CD14-positive monocyte (primary cell): Measurements from ENCODE around the gene PIK3C2B. TPM values are rescaled to one million over a fixed set of nuclear protein-coding genes. Genes with fewer than 3 reads are reported as not detected.

Source experiments
- DNase-seq, 3 donors: peaks; one replicate each; pipeline ENCODE4 v3.0.0-alpha.2; 2011 to 2022
- H2AFZ ChIP-seq: 2 replicates; pipeline ENCODE4 v1.6.0; 2012; ENCODE audit warnings: mild to moderate bottlenecking, low read depth, low read length, inconsistent platforms; ENCODE audit not compliant: insufficient read depth, poor library complexity, severe bottlenecking
- H3K27ac ChIP-seq, 2 donors: 1 replicate in 1 of 2; 2 replicates in 1 of 2; pipeline ENCODE4 v1.5.1; 2012 to 2013; ENCODE audit warnings: low read length in 2 of 2, control low read depth in 1 of 2, inconsistent platforms in 1 of 2, low read depth in 1 of 2, mild to moderate bottlenecking in 1 of 2
- H3K27me3 ChIP-seq, 2 donors: one replicate each; pipeline versions ENCODE4 v1.6.0 to v1.6.1; 2011 to 2013; ENCODE audit warnings: low read length in 2 of 2; ENCODE audit not compliant: control insufficient read depth in 2 of 2, insufficient read depth in 2 of 2
- H3K36me3 ChIP-seq, 2 donors: replicated peaks in 1 of 2; 1 replicate in 1 of 2; 2 replicates in 1 of 2; pipeline versions ENCODE4 v1.5.1 to v1.6.1; 2012 to 2013; ENCODE audit warnings: low read length in 2 of 2, control low read depth in 1 of 2, inconsistent platforms in 1 of 2, mild to moderate bottlenecking in 1 of 2; ENCODE audit not compliant: insufficient read depth in 2 of 2, control insufficient read depth in 1 of 2
- H3K4me1 ChIP-seq, 2 donors: 1 replicate in 1 of 2; 2 replicates in 1 of 2; pipeline versions ENCODE4 v1.5.1 to v1.6.1; 2012 to 2013; ENCODE audit warnings: low read length in 2 of 2, control low read depth in 1 of 2, inconsistent platforms in 1 of 2, mild to moderate bottlenecking in 1 of 2, moderate library complexity in 1 of 2; ENCODE audit not compliant: insufficient read depth in 2 of 2, control insufficient read depth in 1 of 2
- H3K4me2 ChIP-seq: replicated peaks from 2 replicates; pipeline ENCODE3; 2012; ENCODE audit warnings: low read length, moderate library complexity, mild to moderate bottlenecking; ENCODE audit not compliant: poor library complexity, severe bottlenecking; ENCODE audit errors: extremely low read depth
- H3K4me3 ChIP-seq, 3 experiments: fragments of 200-600 bp in 1 of 3; sonication (generic) in 1 of 3; replicated peaks in 1 of 3; 1 replicate in 2 of 3; 2 replicates in 1 of 3; pipeline ENCODE4 v1.5.1; 2011 to 2013; ENCODE audit warnings: low read length in 3 of 3, mild to moderate bottlenecking in 3 of 3, control low read depth in 2 of 3, low read depth in 2 of 3, inconsistent platforms in 1 of 3, moderate library complexity in 1 of 3
- H3K79me2 ChIP-seq: 2 replicates; pipeline ENCODE4 v1.6.0; 2012; ENCODE audit warnings: mild to moderate bottlenecking, control low read depth, inconsistent platforms, low read length, moderate library complexity; ENCODE audit not compliant: insufficient read depth
- H3K9ac ChIP-seq: 2 replicates; pipeline ENCODE4 v1.6.0; 2017; ENCODE audit warnings: low read length, mild to moderate bottlenecking; ENCODE audit not compliant: insufficient read depth, poor library complexity, severe bottlenecking
- H3K9me3 ChIP-seq, 2 donors: replicated peaks in 1 of 2; 1 replicate in 1 of 2; 2 replicates in 1 of 2; pipeline versions ENCODE4 v1.5.1 to v1.6.1; 2012 to 2013; ENCODE audit warnings: low read length in 2 of 2, control low read depth in 1 of 2; ENCODE audit not compliant: control insufficient read depth in 1 of 2, insufficient read depth in 1 of 2
- H4K20me1 ChIP-seq: 2 replicates; pipeline ENCODE4 v1.6.0; 2012; ENCODE audit warnings: mild to moderate bottlenecking, low read length, control low read depth, moderate library complexity; ENCODE audit not compliant: insufficient read depth
- H3K27ac Mint-ChIP-seq, 7 donors: one replicate each; pipeline ENCODE4 v1.8.0; 2020; ENCODE audit warnings: mild to moderate bottlenecking in 7 of 7, mixed read lengths in 7 of 7, moderate library complexity in 6 of 7, inconsistent platforms in 2 of 7
- H3K27me3 Mint-ChIP-seq, 3 donors: one replicate each; pipeline ENCODE4 v1.8.0; 2021 to 2022; ENCODE audit warnings: low read depth in 3 of 3, mild to moderate bottlenecking in 3 of 3, mixed read lengths in 3 of 3, moderate library complexity in 3 of 3, inconsistent platforms in 1 of 3
- H3K36me3 Mint-ChIP-seq, 2 donors: one replicate each; pipeline ENCODE4 v1.8.0; 2020; ENCODE audit warnings: mixed read lengths in 2 of 2, inconsistent platforms in 1 of 2, mild to moderate bottlenecking in 1 of 2
- H3K4me1 Mint-ChIP-seq: one replicate; pipeline ENCODE4 v1.8.0; 2020; ENCODE audit warnings: mild to moderate bottlenecking, mixed read lengths
- H3K4me3 Mint-ChIP-seq, 2 donors: one replicate each; pipeline ENCODE4 v1.8.0; 2020; ENCODE audit warnings: mild to moderate bottlenecking in 2 of 2, mixed read lengths in 2 of 2, moderate library complexity in 1 of 2
- H3K9me3 Mint-ChIP-seq, 7 donors: one replicate each; pipeline ENCODE4 v1.8.0; 2020 to 2022; ENCODE audit warnings: mixed read lengths in 7 of 7, mild to moderate bottlenecking in 6 of 7, moderate library complexity in 6 of 7, inconsistent platforms in 2 of 7
- CTCF ChIP-seq: fragments of 200-600 bp; IDR thresholded peaks from one replicate; pipeline ENCODE4 v1.8.0; 2022; ENCODE audit warnings: antibody characterized with exemption, mild to moderate bottlenecking
- WGBS: methylation state at CpG from one replicate; pipeline ENCODE4 v1.1.5; 2013; ENCODE audit warnings: missing lambda C conversion rate; ENCODE audit not compliant: insufficient coverage; 5-methylcytosine and 5-hydroxymethylcytosine counted together
- intact Hi-C, 2 donors: fragments of 100-400 bp; cut with micrococcal nuclease; formaldehyde crosslinking; loops; one replicate each; pipeline versions ENCODE4 v1.15.0 to v1.15.1; 2023
- polyA plus RNA-seq, 3 donors: library from polyadenylated mRNA; depleted of rRNA in 1 of 3; unstranded in 2 of 3; stranded (reverse) in 1 of 3; fragments of 300-500 nt in 2 of 3; fragments of >200 nt in 1 of 3; fragmentation: Illumina TruSeq in 2 of 3; gene quantifications; 1 replicate in 2 of 3; 2 replicates in 1 of 3; pipeline ENCODE4 v1.2.3, GENCODE V29; 2012 to 2021

The PIK3C2B gene
- polyA plus RNA-seq, 3 donors: 0.04 to 1.4 TPM; not detected in 1

GRCh38 chr1:204503122-204503912 lies 8.7 kb upstream of the PIK3C2B start:
- H3K9me3 Mint-ChIP-seq: peaks cover 0 to 2% (median 0%) of the 10 kb centered on the region in 7 donors
- H3K9ac ChIP-seq: no peak overlapping the region
- H3K36me3 ChIP-seq: no peaks in the 10 kb centered on the region
- H3K27me3 Mint-ChIP-seq: peaks cover 0 to 2% (median under 1%) of the 10 kb centered on the region in 3 donors
- TF ChIP-seq CTCF: peak; percentile 81
- DNase-seq: peak; percentile 50 to 76 (median 63)
- no peak overlapping the region for H3K27ac ChIP-seq
- H4K20me1 ChIP-seq: no peaks in the 10 kb centered on the region
- no peaks in the 10 kb centered on the region for H3K79me2 ChIP-seq
- peaks cover 27 to 40% of the 10 kb centered on the region in 2 donors for H3K4me1 ChIP-seq
- no peaks in the 10 kb centered on the region for H3K36me3 Mint-ChIP-seq
- H3K4me2 ChIP-seq: no peak overlapping the region
- H3K4me1 Mint-ChIP-seq: peaks cover 34% of the 10 kb centered on the region
- intact Hi-C loops: loop anchor here (1.0 to 5.0 kb wide), 2 partner anchors 56 to 57 kb away; no protein-coding TSS in a partner anchor
- H3K27me3 ChIP-seq: no peaks in the 10 kb centered on the region
- H3K9me3 ChIP-seq: no peaks in the 10 kb centered on the region
- peak overlapping the region in 2 of 7 donors; percentile 11 to 14 for H3K27ac Mint-ChIP-seq
- WGBS: 0% methylated on average over 1 of the region's 7 CpGs
- H2AFZ ChIP-seq: no peak overlapping the region
- H3K4me3 Mint-ChIP-seq: no peak overlapping the region
- no peak overlapping the region for H3K4me3 ChIP-seq

- no peak overlapping the region for H3K4me3 ChIP-seq
Observed at GRCh38 chr1:204502241-204502640, 7.6 kb upstream of the PIK3C2B start.

More at GRCh38 chr1:204502241-204502640, 7.6 kb upstream of the PIK3C2B start:
- Histone ChIP-seq H3K27me3 (no peaks in the 10 kb centered on the region), H4K20me1 (no peaks in the 10 kb centered on the region), H3K4me1 (peaks cover 19 to 29% of the 10 kb centered on the region in 2 donors), H2AFZ (no peak overlapping the region), H3K4me2 (no peak overlapping the region), H3K79me2 (no peaks in the 10 kb centered on the region), H3K9me3 (no peaks in the 10 kb centered on the region), H3K27ac (no peak overlapping the region), H3K9ac (no peak overlapping the region), H3K36me3 (no peaks in the 10 kb centered on the region)
- 96% methylated on average over 4 of the region's 6 CpGs for WGBS
- Mint-ChIP-seq H3K9me3 (peaks cover 0 to 2% (median 0%) of the 10 kb centered on the region in 7 donors), H3K27me3 (peaks cover 2 to 3% (median 2%) of the 10 kb centered on the region in 3 donors), H3K36me3 (no peaks in the 10 kb centered on the region), H3K4me1 (peaks cover 25% of the 10 kb centered on the region), H3K27ac (no peak overlapping the region), H3K4me3 (no peak overlapping the region)
- intact Hi-C loops: loop anchor here in 1 of 2 donors (5.0 kb wide), 1 partner anchor 55 kb away; no protein-coding TSS in a partner anchor
- no peak for DNase-seq
- TF ChIP-seq CTCF: no peak
